Left ventricle myocardium inferior (tissue), 1 donor: ENCODE data around the gene ESAM. TPM values are rescaled to one million over a fixed set of nuclear protein-coding genes. Genes with fewer than 3 reads are reported as not detected.

Experiments used
- DNase-seq: peaks from one replicate; pipeline ENCODE4 v3.0.0-alpha.2; 2020
- H3K27ac ChIP-seq: fragments of 200-600 bp; replicated peaks from 2 replicates; pipeline ENCODE4 v1.8.0; 2021
- H3K27me3 ChIP-seq: fragments of 200-600 bp; 2 replicates; pipeline ENCODE4 v1.8.0; 2021; ENCODE audit warnings: low read depth
- H3K36me3 ChIP-seq: fragments of 200-600 bp; 2 replicates; pipeline ENCODE4 v1.8.0; 2021
- H3K4me1 ChIP-seq: fragments of 200-600 bp; 2 replicates; pipeline ENCODE4 v1.8.0; 2021
- H3K4me3 ChIP-seq: fragments of 200-600 bp; 2 replicates; pipeline ENCODE4 v1.8.0; 2021; ENCODE audit warnings: mild to moderate bottlenecking, moderate library complexity
- H3K9me3 ChIP-seq: fragments of 200-600 bp; replicated peaks from 2 replicates; pipeline ENCODE4 v1.8.0; 2021
- intact Hi-C: fragments of 100-400 bp; cut with micrococcal nuclease; formaldehyde crosslinking; loops from one replicate; pipeline ENCODE4 v1.11.0; 2022
- total RNA-seq: library from RNA; stranded (reverse); fragmentation: NEBNext Ultra II Directional; extraction: Animal tissue kit (Norgen Biotek cat#: 25700); gene quantifications from one replicate; pipeline ENCODE4 v1.2.1, GENCODE V29; 2021
- TF ChIP-seq, protein P1 (sequence below): fragments of 200-600 bp; IDR thresholded peaks from 2 replicates; pipeline ENCODE4 v1.8.0; 2021; ENCODE audit warnings: antibody characterized with exemption, mild to moderate bottlenecking, borderline replicate concordance
- donor health status: DM: no; HTN: yes; CAD: no; lungs with severe emphysema.

The ESAM gene
- total RNA-seq, 1 donor from 2014 or later: 40.0 TPM

DNA sequence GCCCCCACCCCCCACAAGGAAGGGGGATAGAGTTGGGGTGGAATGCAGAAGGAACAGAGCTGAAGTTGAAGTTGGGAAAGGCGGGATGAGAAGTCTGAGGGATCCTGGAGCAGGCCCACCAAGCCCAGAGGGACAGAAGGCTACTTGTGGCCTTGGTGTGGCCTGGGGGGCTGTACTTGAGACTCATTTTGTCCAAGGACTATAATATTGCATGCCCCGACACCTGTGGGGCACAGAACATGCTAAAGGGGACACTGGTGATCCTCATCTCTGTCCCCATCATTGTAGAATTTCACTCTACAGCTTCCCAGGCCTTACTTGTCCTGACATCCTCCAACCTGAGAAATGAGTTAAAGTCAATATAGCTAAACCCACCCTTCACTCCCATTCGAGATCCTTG, 1.3 kb downstream of the ESAM start:
- H3K36me3 ChIP-seq: peaks cover 13% of the 10 kb centered on the region
- peak overlapping the region; percentile 82 for H3K4me3 ChIP-seq
- H3K9me3 ChIP-seq: no peaks in the 10 kb centered on the region
- no peak for DNase-seq
- H3K27ac ChIP-seq: peak overlapping the region; percentile 98
- TF ChIP-seq, protein P1, sequence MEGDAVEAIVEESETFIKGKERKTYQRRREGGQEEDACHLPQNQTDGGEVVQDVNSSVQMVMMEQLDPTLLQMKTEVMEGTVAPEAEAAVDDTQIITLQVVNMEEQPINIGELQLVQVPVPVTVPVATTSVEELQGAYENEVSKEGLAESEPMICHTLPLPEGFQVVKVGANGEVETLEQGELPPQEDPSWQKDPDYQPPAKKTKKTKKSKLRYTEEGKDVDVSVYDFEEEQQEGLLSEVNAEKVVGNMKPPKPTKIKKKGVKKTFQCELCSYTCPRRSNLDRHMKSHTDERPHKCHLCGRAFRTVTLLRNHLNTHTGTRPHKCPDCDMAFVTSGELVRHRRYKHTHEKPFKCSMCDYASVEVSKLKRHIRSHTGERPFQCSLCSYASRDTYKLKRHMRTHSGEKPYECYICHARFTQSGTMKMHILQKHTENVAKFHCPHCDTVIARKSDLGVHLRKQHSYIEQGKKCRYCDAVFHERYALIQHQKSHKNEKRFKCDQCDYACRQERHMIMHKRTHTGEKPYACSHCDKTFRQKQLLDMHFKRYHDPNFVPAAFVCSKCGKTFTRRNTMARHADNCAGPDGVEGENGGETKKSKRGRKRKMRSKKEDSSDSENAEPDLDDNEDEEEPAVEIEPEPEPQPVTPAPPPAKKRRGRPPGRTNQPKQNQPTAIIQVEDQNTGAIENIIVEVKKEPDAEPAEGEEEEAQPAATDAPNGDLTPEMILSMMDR: no peak
- H3K27me3 ChIP-seq: peaks cover 73% of the 10 kb centered on the region
- peaks cover 78% of the 10 kb centered on the region for H3K4me1 ChIP-seq
- intact Hi-C loops: loop anchor here (5.0 to 10.0 kb wide), 2 partner anchors 74 to 89 kb away; partner anchors contain the start of genes SIAE and SPA17

DNA sequence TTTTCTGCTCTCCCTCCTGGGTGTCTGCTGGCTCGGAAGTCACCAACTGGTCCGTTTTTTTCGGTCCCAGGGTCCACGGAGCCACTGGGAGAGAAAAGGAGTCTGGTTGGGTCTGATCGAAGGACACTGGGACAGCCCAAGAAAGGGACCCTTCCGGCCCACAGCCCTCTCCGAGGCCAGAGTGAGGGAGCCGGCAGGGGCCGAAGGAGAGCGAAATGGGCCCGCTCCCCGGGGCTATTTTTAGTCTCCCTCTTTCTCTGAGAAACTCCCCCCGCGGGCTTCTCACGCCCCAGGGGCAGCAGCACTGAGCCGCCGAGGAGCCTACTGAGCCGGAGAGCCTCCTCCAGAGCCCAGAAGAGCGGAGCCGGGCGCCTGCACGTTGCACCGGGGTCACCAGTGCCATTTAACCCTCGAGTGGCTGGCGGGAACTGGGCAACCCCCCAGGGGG, 1.9 kb downstream of the ESAM start:
- peaks cover 76% of the 10 kb centered on the region for H3K27me3 ChIP-seq
- H3K9me3 ChIP-seq: no peaks in the 10 kb centered on the region
- TF ChIP-seq, protein P1: no peak
- H3K4me1 ChIP-seq: peaks cover 83% of the 10 kb centered on the region
- H3K36me3 ChIP-seq: peaks cover 8% of the 10 kb centered on the region
- peak; percentile 54 for DNase-seq
- H3K4me3 ChIP-seq: peak overlapping the region; percentile 82
- peak overlapping the region; percentile 98 for H3K27ac ChIP-seq
- intact Hi-C loops: loop anchor here (5.0 to 10.0 kb wide), 2 partner anchors 75 to 88 kb away; partner anchors contain the start of genes SIAE and SPA17

DNA sequence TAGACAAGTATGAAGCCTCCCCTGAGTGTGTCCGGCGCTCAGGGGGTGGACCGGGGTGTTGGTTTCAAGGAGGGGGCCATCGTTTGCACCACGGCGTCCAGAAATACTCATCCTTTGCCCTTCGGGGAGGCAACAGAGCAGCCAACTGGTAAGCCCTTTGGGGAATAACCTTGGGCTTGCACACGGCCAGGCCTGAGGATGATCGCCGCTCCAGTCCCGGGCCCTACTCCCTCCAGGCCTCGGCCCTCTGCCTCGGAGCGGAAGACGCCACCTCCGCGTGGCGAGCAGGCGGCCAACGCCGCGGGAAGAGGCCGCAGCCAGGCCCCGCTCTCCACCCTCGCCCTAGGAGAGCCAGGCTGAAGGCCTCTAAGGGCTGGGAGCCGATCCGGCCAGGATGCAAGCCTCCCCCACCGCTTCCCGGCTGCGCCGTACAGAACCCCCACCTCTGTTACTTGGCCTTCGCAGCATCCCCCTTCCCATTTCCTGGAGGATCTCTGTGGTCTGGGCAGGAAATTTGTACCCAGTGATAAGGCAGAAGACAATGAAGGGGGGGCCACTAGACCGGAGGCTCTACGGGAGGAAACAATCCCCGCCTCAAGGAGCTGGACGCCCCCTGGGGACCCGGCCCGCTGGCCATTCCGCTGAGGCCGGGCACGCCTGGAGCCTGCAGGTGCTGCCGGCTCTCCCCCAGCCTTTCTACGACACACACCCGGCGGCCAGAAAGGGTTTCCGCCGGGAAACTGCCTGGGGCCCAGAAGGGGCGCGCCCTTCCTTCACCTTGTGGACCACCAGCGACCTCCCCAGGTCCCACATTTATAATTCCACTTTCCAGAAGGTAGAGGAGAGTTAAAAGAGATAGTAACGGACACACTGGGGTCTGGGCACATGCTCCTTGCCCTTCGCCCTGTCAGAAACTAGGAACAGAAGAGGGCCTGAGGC, 2.6 kb downstream of the ESAM start:
- TF ChIP-seq, protein P1: no peak
- Histone ChIP-seq H3K27me3 (peaks cover 76% of the 10 kb centered on the region), H3K36me3 (peaks cover 8% of the 10 kb centered on the region), H3K4me3 (peak overlapping the region; percentile 82), H3K27ac (peak overlapping the region; percentile 98), H3K9me3 (no peaks in the 10 kb centered on the region), H3K4me1 (peaks cover 90% of the 10 kb centered on the region)
- intact Hi-C loops: loop anchor here (5.0 to 10.0 kb wide), 2 partner anchors 75 to 87 kb away; partner anchors contain the start of genes SIAE and SPA17
- DNase-seq: peak; percentile 78

DNA sequence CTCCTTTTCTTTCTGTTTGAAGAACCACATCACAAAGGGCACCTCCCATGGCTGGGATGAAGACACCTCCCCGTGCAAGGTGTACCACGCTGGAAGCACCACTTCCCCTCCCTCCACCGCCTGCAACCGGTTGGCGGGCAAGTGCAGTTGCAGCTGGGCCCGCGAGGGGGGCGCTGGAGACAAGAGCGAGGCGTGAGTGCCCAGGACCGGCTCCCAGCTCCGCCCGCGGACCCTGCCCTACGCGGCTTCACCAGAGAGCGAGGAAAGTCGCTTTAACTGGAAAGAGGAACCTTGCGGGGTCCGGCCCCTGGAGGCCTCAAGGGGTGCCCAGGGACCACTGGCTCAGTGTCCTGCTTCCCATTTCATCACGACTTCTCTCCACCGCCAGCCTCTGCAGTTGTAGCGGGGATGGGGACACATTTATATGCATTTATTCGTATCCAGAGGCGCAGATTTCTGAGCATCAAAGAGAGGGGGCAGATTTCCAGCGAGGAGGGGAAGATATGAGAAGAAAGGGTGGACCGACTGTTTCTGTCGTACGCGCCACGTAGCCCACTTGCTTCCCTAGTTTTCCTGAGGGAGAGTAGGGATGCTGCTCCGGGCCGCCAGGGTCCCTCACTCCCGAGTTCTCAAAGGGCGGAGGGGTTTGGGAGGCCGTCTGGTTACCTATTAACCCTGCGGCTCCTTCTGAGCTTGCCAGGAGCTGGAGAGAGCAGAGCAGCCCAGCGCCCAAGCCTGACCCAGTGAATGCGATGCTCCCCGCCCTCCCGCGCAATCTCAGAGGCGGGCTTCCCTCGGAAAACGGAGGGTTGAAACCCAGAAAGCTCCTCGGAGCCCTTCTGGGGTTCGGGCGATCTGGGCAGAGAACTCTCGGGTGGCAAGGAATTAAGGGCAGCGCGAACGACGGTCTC, 3.5 kb downstream of the ESAM start:
- intact Hi-C loops: no loop called here
- peak overlapping the region; percentile 98 for H3K27ac ChIP-seq
- TF ChIP-seq, protein P1: peak; percentile 82
- H3K27me3 ChIP-seq: peaks cover 83% of the 10 kb centered on the region
- peaks cover 99% of the 10 kb centered on the region for H3K4me1 ChIP-seq
- DNase-seq: peak; percentile 78
- no peaks in the 10 kb centered on the region for H3K9me3 ChIP-seq
- peak overlapping the region; percentile 82 for H3K4me3 ChIP-seq
- peaks cover 12% of the 10 kb centered on the region for H3K36me3 ChIP-seq

DNA sequence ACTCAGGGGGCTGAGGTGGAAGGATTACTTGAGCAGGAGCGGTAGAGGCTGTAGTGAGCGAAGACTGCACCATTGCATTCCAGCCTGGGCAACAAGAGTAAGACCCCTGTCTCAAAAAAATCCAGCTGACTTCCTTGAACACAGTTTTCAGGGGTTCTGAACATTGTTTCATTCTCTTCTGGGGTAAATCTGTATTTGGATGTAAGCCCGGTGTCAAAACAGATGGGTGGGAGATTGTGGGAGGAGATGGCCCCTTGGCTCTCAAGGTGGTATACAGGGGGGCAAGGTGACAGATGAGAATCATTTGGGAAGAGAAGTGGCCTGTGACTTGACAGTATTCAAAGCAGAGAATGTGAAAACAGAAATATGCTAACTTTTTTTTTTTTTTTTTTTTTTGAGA, 4.8 kb downstream of the ESAM start:
- Histone ChIP-seq H3K4me3 (peak overlapping the region; percentile 82), H3K9me3 (no peaks in the 10 kb centered on the region), H3K36me3 (peaks cover 25% of the 10 kb centered on the region), H3K27me3 (peaks cover 88% of the 10 kb centered on the region), H3K4me1 (peaks cover 99% of the 10 kb centered on the region), H3K27ac (peak overlapping the region; percentile 98)
- TF ChIP-seq, protein P1: no peak
- DNase-seq: no peak
- intact Hi-C loops: no loop called here
